Stimulated activated CD8-positive, alpha-beta memory T cell treated with anti-CD3 and anti-CD28 coated beads, Interleukin-15, amount 100 ng/mL, for 4 hours (primary cell): ENCODE results near the gene SLC25A43.
"Not testable (repeated sequence)": the region's sequence is repeated elsewhere in the genome, so short reads cannot be mapped to it uniquely, and the experiment has no call there.

Experiments used
- DNase-seq, 2 donors: peaks; one replicate each; pipeline ENCODE4 v3.0.0-alpha.2; 2020; ENCODE audit warnings: low read depth in 2 of 2

Gene SLC25A43

DNA sequence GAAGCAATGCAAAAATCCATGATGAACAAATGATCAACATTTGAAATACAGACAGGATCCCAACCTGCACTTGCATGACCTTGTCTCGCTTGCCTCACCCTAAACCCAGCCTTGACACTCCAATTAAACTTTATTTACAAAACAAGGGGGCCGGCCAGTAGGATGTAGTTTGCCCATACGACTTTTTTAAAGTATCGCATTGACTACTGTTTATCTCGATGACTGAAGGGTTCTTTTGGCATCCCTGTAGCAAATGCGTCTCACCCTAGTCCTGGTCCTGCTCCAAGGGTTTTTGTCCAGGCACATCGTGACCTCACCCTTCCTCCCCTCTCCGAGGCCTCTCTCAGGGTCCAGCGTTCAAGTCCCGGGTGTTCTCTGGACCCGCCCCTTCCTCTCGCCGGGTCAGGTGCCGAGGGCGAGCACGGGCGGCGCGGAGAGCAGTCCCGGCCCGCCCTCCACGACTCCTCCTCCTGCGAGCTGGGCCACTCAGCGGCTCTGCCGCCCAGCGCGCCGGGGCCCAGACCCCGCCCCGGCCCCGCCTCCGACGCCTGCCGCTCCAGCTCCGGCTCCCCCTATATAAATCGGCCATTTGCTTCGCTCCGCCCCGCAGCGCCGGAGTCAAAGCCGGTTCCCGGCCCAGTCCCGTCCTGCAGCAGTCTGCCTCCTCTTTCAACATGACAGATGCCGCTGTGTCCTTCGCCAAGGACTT is 68.9 kb downstream of the SLC25A43 start, which contains the start of gene SLC25A5:
Gene SLC25A5 (plus strand): TSS at position 603 of the 709 bp plus-strand sequence. CDS start 72 bp downstream, at position 675.
- DNase-seq = peak; percentile 60 to 64

- peak; percentile 72 to 74 for DNase-seq
These were observed 69.6 kb downstream of the SLC25A43 start for GRCh38 chrX:119468551-119469312.

DNA sequence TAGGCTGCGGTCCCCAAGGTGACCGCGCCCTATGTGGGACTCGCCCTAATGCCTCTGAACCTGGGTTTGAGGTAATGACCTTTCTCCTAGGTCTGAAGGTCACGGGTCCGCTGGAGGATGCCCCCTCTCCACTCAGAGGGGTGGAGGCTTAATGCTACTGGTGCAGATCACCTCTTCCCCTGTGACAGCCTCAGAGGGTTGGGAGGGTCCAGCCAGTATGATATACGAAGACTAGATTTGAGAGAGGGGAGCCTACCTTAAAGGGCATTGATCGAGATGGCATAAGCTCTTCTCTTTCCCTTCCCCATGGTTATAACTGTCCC is 70.1 kb downstream of the SLC25A43 start:
- no peak for DNase-seq

DNA sequence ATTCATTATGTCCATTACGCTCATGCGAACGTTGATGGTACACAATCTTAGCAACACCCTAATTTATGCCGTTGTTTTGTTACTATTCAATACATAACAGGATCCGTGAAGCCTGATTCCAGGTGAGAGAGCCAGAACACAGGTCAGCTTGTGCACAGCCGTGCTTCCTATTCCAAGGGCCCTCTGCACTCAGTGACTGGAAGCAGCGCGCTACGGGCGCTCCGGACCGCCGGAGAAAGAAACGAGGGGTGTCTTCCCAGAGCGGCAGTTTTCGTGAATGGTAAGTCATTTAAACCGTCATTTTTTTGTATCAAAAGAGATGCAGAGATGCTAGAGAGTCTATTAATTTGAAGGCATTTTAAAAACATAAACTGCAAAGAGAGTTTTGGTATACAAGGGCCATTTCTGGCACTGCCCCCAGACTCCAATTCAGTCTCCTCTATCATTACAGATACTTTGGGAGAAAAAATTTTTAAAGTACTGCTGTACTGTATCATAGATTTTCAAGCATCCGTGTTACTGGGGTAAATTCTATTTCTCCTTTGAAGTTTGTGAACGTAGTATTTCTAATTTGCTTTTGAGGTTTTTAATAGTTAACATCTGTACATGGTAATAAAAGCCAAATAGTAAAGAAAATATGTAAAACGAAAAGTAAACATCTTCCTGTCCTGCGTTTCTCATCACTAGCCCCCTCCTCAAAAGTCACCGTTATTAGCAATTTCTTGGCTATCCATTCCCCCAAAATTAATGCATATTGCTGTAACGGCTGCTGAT is 75.7 kb downstream of the SLC25A43 start:
- no peak for DNase-seq

- no peak for DNase-seq
These were observed 76.4 kb downstream of the SLC25A43 start for GRCh38 chrX:119475389-119476101.

DNA sequence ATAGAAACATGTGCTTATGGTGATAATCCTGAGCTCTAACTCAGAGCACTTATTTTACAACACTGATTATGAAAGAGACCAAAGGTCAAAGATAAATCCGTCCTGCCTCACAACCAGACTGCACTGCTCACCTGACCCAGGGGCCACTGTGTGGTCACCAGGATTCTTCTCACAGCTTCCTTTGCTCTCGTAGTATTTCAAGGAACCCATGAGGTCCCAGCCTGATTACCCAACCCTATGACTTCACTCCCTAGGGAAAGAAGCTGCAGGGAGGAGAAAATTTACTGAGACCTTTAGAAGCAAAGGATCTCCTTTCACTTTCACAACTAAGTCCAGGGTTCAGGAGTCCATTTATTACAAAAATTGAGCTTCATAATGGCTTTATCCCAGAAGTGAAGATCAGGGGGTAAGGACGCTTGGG is 78.7 kb downstream of the SLC25A43 start:
- no peak for DNase-seq

DNA sequence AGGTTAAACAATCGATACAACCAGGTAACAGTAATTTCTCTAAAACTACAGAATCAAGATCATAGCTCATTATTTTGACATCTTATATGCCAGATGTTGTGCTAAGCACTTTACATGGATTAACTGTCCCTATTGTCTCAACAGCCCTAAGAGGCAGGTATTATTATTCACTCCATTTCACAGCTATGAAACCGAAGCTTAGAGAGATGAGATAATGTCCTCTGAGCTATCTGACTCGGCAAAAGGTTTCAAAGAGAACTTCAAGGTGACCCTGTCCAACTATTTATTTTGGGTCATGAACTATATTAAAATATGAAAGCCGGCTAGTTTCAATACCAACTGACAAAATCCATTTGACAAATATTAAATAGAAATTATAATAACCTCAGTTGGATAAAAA is 79.4 kb downstream of the SLC25A43 start:
- no peak for DNase-seq

GRCh38 chrX:119479845-119480244 is 80.7 kb downstream of the SLC25A43 start:
- no peak for DNase-seq

- DNase-seq = no peak
These were observed 82.2 kb downstream of the SLC25A43 start for GRCh38 chrX:119481323-119481801.

- no peak for DNase-seq
These were observed 82.9 kb downstream of the SLC25A43 start for GRCh38 chrX:119482041-119482440.

- DNase-seq = peak; percentile 25 to 43
These were observed 83.6 kb downstream of the SLC25A43 start for GRCh38 chrX:119482481-119483480.

DNA sequence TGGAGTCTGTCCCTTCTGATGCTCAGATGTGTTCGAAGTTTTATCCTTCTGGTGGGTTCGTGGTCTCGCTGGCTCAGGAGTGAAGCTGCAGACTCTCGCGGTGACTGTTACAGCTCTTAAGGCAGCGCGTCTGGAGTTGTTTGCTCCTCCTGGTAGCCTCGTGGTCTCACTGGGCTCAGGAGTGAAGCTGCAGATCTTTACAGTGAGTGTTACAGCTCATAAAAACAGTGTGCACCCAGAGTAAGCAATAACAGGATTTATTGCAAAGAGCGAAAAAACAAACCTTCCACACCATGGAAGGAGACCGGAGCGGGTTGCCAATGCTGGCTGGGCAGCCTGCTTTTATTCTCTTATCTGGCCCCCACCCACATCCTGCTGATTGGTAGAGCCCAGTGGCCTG is 87.6 kb downstream of the SLC25A43 start:
- no peak for DNase-seq

DNA sequence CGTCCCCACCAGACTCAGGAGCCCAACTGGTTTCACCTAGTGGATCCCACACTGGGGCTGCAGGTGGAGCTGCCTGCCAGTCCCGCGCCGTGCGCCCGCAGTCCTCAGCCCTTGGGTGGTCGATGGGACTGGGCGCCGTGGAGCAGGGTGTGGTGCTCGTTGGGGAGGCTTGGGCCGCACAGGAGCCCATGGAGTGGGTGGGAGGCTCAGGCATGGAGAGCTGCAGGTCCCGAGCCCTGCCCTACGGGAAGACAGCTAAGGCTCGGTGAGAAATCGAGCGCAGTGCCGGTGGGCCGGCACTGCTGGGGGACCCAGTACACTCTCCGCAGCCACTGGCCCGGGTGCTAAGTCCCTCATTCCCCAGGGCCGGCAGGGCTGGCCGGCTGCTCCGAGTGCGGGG is 88.6 kb downstream of the SLC25A43 start:
- DNase-seq = not testable (repeated sequence)

GRCh38 chrX:119488749-119489148 is 89.6 kb downstream of the SLC25A43 start:
- no peak for DNase-seq

DNA sequence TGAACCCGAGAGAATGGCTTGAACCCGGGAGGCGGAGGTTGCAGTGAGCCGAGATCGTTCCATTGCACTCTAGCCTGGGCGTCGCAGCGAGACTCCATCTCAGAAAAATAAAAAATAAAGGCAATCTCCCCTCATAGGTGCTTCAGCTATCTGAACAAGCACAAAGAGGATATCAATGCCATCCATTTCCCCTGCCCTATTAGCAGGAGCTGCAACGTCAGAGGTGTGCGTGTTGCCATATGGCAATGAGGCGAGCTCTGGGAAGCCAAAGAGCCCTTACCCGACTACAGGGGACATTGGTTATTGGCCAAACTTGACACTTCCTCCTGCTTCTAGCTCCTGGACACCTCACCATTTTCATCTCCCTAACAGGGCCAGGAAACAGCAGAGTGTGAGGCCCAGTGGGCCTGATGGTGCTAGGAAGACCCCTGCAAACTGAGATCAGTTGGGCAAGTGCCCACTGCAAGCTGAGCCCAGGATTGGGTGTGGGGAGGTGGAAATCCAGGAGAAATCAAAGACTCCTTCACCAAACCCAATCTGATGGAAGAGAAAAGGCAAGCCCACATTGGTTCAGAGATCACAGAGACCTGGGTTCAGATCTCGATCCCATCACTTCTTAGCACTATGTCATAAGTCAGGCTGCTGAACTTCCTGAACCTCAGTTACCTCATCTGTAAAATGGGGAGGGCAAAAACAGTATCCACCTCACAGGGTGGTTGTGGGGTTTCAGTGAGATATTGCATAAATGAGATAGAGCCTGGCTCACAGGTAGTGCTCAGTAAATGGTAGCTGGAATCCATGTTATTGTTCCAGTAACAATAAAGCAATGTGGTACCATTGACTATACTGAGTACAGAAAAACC is 90.3 kb downstream of the SLC25A43 start:
- no peak for DNase-seq

DNA sequence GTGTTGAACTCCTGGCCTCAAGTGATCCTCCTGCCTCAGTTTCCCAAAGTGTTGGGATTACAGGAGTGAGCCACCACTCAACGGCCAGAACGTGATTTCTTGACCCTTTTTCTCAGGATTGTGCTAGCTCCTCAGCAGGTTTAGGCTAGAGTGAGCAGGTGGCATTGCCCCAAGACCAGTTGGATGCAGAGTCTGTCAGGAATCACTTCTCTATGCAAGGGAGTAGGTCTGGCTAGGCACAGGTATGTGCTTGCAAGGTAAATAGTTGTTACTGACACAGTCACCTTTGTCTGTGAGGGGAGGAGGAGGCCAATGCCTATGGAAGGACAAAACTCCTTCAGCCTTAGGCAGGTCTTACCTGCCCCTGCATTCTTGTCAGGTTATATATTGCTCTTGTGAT is 93.3 kb downstream of the SLC25A43 start:
- no peak for DNase-seq

GRCh38 chrX:119493851-119494495 is 94.8 kb downstream of the SLC25A43 start:
- not testable (repeated sequence) for DNase-seq

GRCh38 chrX:119495734-119496726 is 96.9 kb downstream of the SLC25A43 start:
- DNase-seq = no peak
